ENCODE data around the gene AGO3. TPM values are rescaled to one million over a fixed set of nuclear protein-coding genes. Genes with fewer than 3 reads are reported as not detected.
"Not testable (repeated sequence)": the region's sequence is repeated elsewhere in the genome, so short reads cannot be mapped to it uniquely, and the experiment has no call there.

The AGO3 gene
- polyA plus RNA-seq, 6 donors from 2014 or later, result 5.3 to 19.1 (median 9.9) TPM

DNA sequence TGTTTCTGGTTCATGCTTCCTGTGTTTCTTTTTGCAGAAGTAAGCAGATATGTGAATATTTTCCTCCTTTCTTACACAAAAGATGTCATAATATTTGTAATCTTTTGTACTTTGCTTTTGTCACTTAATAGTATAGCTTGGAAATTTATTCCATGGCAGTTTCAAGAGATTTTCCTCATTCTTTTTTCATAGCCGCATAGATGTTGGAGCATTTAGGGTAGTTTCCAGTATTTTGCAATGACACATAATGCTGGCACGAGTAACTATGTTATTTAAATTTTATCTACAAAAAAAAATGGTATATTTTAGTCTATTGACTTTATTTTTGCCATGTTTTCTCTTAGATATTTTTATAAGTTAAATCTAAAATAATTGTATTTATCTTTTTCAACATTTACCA, 40.7 kb downstream of the AGO3 start:
- Mint-ChIP-seq H3K27ac (no peak overlapping the region), H3K27me3 (no peaks in the 10 kb centered on the region), H3K4me3 (no peak overlapping the region), H3K4me1 (peaks cover 0 to 14% (median 0%) of the 10 kb centered on the region in 3 donors), H3K9me3 (peaks cover 0 to 10% (median 0%) of the 10 kb centered on the region in 7 donors), H3K36me3 (peaks cover 22 to 31% of the 10 kb centered on the region in 2 donors)
- DNase-seq (no peak), ATAC-seq (ENCODE audit: low read depth in 2 of 2) (no peak)

GRCh38 chr1:35972631-35973030, 41.7 kb downstream of the AGO3 start:
- H3K9me3 Mint-ChIP-seq; H3K27me3 Mint-ChIP-seq; H3K27ac Mint-ChIP-seq; DNase-seq; H3K4me3 Mint-ChIP-seq; ATAC-seq (ENCODE audit: low read depth in 2 of 2): not testable (repeated sequence)
- Mint-ChIP-seq H3K36me3 (peaks cover 22 to 31% of the 10 kb centered on the region in 2 donors), H3K4me1 (peaks cover 0 to 14% (median 0%) of the 10 kb centered on the region in 3 donors)

DNA sequence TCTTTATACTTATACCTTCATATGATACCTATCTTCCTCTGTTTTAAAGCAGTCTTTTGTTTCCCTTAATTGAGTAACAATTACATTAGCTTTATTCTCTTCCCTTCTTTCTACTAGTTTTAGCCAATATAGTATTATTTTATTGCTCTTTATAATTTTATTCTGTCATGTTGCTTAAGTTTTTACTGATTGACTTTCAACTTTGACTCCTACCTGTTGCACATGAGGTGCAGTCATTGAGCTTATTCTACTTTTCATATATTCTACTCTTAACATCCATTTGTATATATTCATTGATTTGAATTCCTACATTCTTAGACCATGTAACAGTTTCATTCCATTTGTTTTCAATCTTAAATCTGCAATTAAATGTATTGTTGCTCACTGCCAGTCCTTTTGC, 49.2 kb downstream of the AGO3 start:
- Mint-ChIP-seq H3K36me3 (peaks cover 24 to 31% of the 10 kb centered on the region in 2 donors), H3K4me1 (peaks cover 0 to 6% (median 0%) of the 10 kb centered on the region in 3 donors), H3K27ac (peak overlapping the region in 2 of 6 donors; percentile 24 to 35), H3K27me3 (no peaks in the 10 kb centered on the region), H3K4me3 (no peak overlapping the region), H3K9me3 (no peaks in the 10 kb centered on the region)
- DNase-seq (no peak), ATAC-seq (ENCODE audit: low read depth in 2 of 2) (no peak)

DNA sequence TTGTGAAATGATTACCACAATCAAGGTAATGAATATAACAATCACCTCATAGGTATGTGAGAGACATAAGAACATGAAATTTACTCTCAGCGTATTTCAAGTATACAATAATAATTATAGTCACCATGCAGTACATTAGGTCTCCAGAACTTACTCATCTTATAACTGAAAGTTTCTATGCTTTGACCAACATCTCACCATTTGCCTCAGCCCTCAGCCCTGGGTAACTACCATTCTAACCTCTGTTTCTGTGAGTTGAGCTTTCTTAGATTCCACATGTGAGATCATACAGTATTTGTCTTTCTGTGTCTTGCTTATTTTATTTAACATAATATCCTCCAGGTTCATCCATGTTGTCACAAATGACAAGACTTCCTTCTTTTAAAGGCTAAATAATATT, 57.3 kb downstream of the AGO3 start:
- Mint-ChIP-seq H3K27ac (no peak overlapping the region), H3K4me3 (no peak overlapping the region), H3K9me3 (no peaks in the 10 kb centered on the region), H3K36me3 (peaks cover 13 to 21% of the 10 kb centered on the region in 2 donors), H3K27me3 (no peaks in the 10 kb centered on the region), H3K4me1 (no peaks in the 10 kb centered on the region)
- DNase-seq, result no peak
- no peak for ATAC-seq (ENCODE audit: low read depth in 2 of 2)

- Mint-ChIP-seq H3K9me3 (no peaks in the 10 kb centered on the region), H3K4me1 (no peaks in the 10 kb centered on the region), H3K27me3 (no peaks in the 10 kb centered on the region), H3K36me3 (no peaks in the 10 kb centered on the region), H3K27ac (peak overlapping the region in 1 of 6 donors; percentile 33), H3K4me3 (no peak overlapping the region)
- ATAC-seq (ENCODE audit: low read depth in 2 of 2) (no peak), DNase-seq (no peak)
Observed at GRCh38 chr1:36006941-36007500, 76.1 kb downstream of the AGO3 start.

DNA sequence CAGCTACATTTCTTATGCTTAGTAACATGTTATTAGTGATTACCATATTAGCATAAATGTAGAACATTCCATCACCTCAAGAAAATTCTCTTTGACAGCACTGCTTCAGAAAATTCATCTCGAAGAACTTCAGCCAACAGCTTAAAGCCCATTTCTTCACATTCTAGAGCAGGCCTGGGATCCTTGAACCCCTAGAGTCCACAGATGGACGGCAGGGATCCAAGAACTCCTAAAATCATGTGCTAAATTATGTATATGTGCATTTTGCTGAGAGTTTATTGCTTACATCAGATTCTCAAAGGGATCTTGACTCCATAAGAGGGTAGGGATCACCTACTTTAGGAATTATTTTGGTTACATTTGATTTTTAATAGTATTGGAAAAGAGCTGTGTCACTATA, 76.8 kb downstream of the AGO3 start:
- DNase-seq (no peak), ATAC-seq (ENCODE audit: low read depth in 2 of 2) (no peak)
- no peaks in the 10 kb centered on the region for H3K9me3 Mint-ChIP-seq
- H3K4me3 Mint-ChIP-seq, result no peak overlapping the region
- no peaks in the 10 kb centered on the region for H3K4me1 Mint-ChIP-seq
- H3K27me3 Mint-ChIP-seq, result no peaks in the 10 kb centered on the region
- no peaks in the 10 kb centered on the region for H3K36me3 Mint-ChIP-seq
- no peak overlapping the region for H3K27ac Mint-ChIP-seq

DNA sequence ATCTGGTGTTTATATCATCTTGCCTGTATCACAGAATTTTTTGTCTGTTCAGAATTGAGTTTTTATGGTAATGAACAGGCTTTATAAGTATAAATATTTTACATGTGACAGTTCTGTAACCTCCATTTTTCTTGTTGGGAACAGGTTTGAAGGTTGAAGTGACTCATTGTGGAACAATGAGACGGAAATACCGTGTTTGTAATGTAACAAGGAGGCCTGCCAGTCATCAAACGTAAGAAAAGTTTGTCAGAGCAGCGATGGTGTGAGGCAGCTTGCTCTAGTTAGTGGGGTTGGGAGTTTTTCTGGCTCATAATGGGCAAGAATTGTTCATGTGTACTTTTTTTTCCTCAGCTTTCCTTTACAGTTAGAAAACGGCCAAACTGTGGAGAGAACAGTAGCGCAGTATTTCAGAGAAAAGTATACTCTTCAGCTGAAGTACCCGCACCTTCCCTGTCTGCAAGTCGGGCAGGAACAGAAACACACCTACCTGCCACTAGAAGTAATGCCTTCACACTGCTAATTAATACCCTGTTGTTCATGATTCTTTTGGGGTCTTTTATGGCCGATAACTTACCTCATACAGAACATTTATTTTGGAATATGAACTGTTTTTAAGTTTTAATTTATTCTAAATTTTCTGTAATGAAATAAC, 77.8 kb downstream of the AGO3 start:
- Mint-ChIP-seq H3K4me1 (no peaks in the 10 kb centered on the region), H3K9me3 (no peaks in the 10 kb centered on the region), H3K36me3 (peaks cover 4 to 6% of the 10 kb centered on the region in 2 donors), H3K4me3 (no peak overlapping the region), H3K27me3 (no peaks in the 10 kb centered on the region), H3K27ac (peak overlapping the region in 2 of 6 donors; percentile 10 to 14)
- no peak for ATAC-seq (ENCODE audit: low read depth in 2 of 2)
- no peak for DNase-seq

DNA sequence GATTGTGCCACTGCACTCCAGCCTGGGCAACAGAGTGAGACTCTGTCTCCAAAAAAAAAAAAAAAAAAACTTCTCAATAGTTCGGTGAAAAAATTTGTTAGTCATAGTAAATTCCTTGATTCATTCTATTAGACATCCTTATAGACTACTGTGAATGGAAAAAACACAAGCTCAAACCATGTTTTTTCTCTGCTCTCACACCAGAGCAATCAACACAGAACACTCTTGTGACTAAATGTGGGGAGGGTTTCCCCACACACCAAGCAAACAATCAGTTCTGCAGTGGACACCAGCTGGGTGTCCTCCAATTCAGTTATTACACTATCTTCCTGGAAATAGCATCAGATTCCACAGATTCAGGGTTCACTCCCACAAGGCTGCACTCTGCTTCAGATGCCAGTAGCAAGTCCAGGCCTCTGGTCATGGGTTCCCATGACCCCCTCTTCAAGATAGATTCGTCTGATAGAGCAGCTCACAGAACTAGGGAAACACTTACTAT, 83.9 kb downstream of the AGO3 start:
- Mint-ChIP-seq H3K4me3 (no peak overlapping the region), H3K9me3 (no peaks in the 10 kb centered on the region), H3K36me3 (peaks cover 13 to 17% of the 10 kb centered on the region in 2 donors), H3K4me1 (no peaks in the 10 kb centered on the region), H3K27ac (no peak overlapping the region), H3K27me3 (no peaks in the 10 kb centered on the region)
- no peak for DNase-seq
- no peak for ATAC-seq (ENCODE audit: low read depth in 2 of 2)

GRCh38 chr1:36016686-36017085, 85.8 kb downstream of the AGO3 start:
- no peaks in the 10 kb centered on the region for H3K27me3 Mint-ChIP-seq
- H3K36me3 Mint-ChIP-seq, result peaks cover 13 to 21% of the 10 kb centered on the region in 2 donors
- ATAC-seq (ENCODE audit: low read depth in 2 of 2) (no peak), DNase-seq (no peak)
- H3K27ac Mint-ChIP-seq, result no peak overlapping the region
- no peaks in the 10 kb centered on the region for H3K4me1 Mint-ChIP-seq
- H3K4me3 Mint-ChIP-seq, result no peak overlapping the region
- no peaks in the 10 kb centered on the region for H3K9me3 Mint-ChIP-seq

GRCh38 chr1:36023098-36023769, 92.3 kb downstream of the AGO3 start:
- ATAC-seq (ENCODE audit: low read depth in 2 of 2), result no peak
- H3K27me3 Mint-ChIP-seq, result no peaks in the 10 kb centered on the region
- H3K36me3 Mint-ChIP-seq, result peaks cover 8 to 18% of the 10 kb centered on the region in 2 donors
- no peaks in the 10 kb centered on the region for H3K4me1 Mint-ChIP-seq
- H3K27ac Mint-ChIP-seq, result no peak overlapping the region
- H3K9me3 Mint-ChIP-seq, result no peaks in the 10 kb centered on the region
- no peak for DNase-seq
- H3K4me3 Mint-ChIP-seq, result no peak overlapping the region

DNA sequence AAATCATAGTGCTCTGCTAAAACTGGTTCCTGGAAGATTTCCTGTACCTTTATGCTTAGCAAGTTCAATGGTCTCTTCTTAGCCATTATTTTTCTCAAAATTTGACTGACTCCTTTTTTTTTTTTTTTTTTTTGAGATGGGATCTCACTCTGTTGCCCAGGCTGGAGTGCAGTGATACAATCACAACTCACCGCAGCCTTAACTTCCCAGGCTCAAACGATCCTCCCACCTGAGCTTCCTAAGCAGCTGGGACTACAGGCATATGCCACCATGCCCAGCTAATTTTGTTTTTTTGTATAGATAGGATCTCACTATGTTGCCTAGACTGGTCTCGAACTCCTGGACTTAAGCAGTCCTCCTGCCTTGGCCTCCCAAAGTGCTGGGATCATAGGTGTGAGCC, 93.1 kb downstream of the AGO3 start:
- peak overlapping the region in 1 of 6 donors; percentile 58 for H3K27ac Mint-ChIP-seq
- H3K4me3 Mint-ChIP-seq; DNase-seq; ATAC-seq (ENCODE audit: low read depth in 2 of 2); H3K27me3 Mint-ChIP-seq; H3K4me1 Mint-ChIP-seq; H3K9me3 Mint-ChIP-seq: not testable (repeated sequence)
- H3K36me3 Mint-ChIP-seq, result peaks cover 8 to 22% of the 10 kb centered on the region in 2 donors

- peaks cover 0 to 4% (median 2%) of the 10 kb centered on the region in 7 donors for H3K9me3 Mint-ChIP-seq
- H3K36me3 Mint-ChIP-seq, result peaks cover 8 to 23% of the 10 kb centered on the region in 2 donors
- no peaks in the 10 kb centered on the region for H3K4me1 Mint-ChIP-seq
- peak overlapping the region in 1 of 6 donors; percentile 8 for H3K27ac Mint-ChIP-seq
- DNase-seq (no peak), ATAC-seq (ENCODE audit: low read depth in 2 of 2) (no peak)
- no peaks in the 10 kb centered on the region for H3K27me3 Mint-ChIP-seq
- H3K4me3 Mint-ChIP-seq, result no peak overlapping the region
Observed at GRCh38 chr1:36024847-36025246, 93.9 kb downstream of the AGO3 start.

DNA sequence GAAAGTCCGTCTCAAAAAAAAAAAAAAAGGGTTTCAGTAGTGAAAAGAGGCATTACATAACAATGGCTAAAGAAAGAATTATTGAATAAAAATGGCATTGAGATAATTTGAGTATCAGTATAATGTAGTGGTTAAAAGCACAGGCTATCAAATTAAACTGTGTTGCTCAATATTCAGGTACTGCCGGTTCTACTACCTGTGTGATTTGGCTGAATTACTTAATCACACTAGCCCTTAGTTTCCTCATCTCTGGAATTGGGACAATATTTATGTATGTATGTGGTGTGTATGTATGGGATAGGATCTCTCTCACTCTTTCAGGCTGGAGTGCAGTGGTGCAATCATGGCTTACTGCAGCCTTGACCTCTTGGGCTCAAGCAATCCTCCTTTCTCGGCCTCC, 96.9 kb downstream of the AGO3 start:
- DNase-seq (no peak), ATAC-seq (ENCODE audit: low read depth in 2 of 2) (no peak)
- no peak overlapping the region for H3K27ac Mint-ChIP-seq
- no peak overlapping the region for H3K4me3 Mint-ChIP-seq
- H3K27me3 Mint-ChIP-seq, result no peaks in the 10 kb centered on the region
- H3K36me3 Mint-ChIP-seq, result peaks cover 8 to 34% of the 10 kb centered on the region in 2 donors
- H3K4me1 Mint-ChIP-seq, result no peaks in the 10 kb centered on the region
- peaks cover 0 to 4% (median 2%) of the 10 kb centered on the region in 7 donors for H3K9me3 Mint-ChIP-seq

DNA sequence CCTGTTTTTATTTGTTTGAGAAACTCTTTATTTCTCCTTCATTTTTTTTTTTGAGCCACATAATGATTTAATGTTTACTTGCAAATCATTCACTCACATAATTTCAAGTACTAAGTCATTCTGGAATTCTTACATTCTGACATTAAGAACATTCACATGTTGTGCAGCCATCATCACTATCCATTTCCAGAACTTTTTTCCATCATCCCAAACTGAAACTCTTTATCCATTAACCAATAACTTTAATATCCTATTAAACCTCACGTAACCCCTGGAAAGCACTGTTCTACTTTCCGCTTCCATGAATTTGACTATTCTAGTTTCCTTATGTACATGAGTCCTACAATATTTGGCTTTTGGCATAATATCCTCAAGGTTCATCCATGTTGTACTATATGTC, 100.5 kb downstream of the AGO3 start:
- peaks cover 0 to 33% of the 10 kb centered on the region in 2 donors for H3K36me3 Mint-ChIP-seq
- H3K4me1 Mint-ChIP-seq, result no peaks in the 10 kb centered on the region
- ATAC-seq (ENCODE audit: low read depth in 2 of 2) (no peak), DNase-seq (no peak)
- H3K9me3 Mint-ChIP-seq, result peaks cover 0 to 4% (median 2%) of the 10 kb centered on the region in 7 donors
- no peak overlapping the region for H3K27ac Mint-ChIP-seq
- H3K27me3 Mint-ChIP-seq, result no peaks in the 10 kb centered on the region
- no peak overlapping the region for H3K4me3 Mint-ChIP-seq

All from naive B cell (primary cell).